Measurements from ENCODE around the gene AOPEP.

AOPEP gene

DNA sequence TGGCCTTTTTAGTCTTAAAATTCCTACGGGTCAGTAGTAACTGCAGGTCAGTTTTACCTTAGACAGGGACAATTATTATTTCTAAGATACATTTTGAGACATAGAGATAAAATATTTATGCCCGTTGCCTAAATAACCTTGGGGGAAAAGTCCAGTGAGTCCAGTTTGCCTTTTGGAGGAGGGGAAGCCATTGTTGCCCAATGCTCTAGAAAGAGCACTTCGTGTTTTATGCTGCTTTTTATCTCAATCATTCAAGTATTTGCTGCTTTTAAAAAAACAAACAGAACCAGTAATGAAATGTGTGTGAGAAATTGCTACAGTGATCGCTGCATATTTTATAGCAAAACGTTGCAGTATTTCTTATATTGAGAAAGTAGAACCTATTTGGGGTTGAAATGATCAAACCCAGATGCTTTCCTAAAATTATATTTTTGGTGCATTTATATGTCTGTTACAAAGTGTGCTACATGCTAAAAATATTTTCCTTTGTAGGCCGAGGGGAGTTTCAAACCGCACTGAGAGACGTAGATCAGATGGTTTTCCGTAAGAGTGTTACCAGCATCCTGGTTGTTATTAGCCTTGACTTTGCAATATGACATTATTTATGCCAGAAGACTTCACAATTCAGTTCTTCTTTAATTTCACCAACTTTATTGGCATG, 266.8 kb downstream of the AOPEP start:
- TF ChIP-seq TAF1 (IDR thresholded peaks at IDR 0.05; ENCODE audit: low read depth, low read length), result no peak
- TF ChIP-seq POLR2AphosphoS5 (IDR thresholded peaks at IDR 0.05; ENCODE audit: low read depth, low read length), result no peak
- TF ChIP-seq SPI1 (IDR thresholded peaks at IDR 0.05; ENCODE audit: low read depth, low read length), result no peak
- TF ChIP-seq PAX5 (IDR thresholded peaks at IDR 0.05; ENCODE audit: insufficient read depth, low read length, severe bottlenecking), result no peak
- no peak for TF ChIP-seq POLR2A (IDR thresholded peaks at IDR 0.05; ENCODE audit: low read depth, low read length)
- no peak for TF ChIP-seq POU2F2 (IDR thresholded peaks at IDR 0.05; ENCODE audit: low read depth, low read length)
- FAIRE-seq (no peak), DNase-seq (ENCODE audit: insufficient read length, low spot score) (no peak)

DNA sequence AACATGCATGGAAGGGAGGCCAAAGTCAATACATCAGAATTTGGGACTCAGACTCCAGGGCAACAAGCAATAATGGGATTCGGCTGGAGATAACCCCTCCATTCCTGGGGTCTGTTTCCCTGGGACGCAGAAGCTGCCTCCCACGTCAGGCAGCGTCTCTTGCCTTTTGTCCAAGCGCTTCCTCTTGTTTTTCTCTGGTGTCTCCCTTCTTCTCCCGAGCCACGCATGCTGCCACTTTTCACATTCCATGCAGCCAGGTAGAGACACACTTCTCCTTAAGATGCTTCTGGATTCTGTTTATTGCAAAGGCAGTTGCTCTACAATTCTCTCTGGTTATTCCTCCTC, 267.3 kb downstream of the AOPEP start:
- FAIRE-seq (no peak), DNase-seq (ENCODE audit: insufficient read length, low spot score) (no peak)
- TF ChIP-seq SPI1 (IDR thresholded peaks at IDR 0.05; ENCODE audit: low read depth, low read length) (no peak), POLR2AphosphoS5 (IDR thresholded peaks at IDR 0.05; ENCODE audit: low read depth, low read length) (no peak), POLR2A (IDR thresholded peaks at IDR 0.05; ENCODE audit: low read depth, low read length) (no peak), POU2F2 (IDR thresholded peaks at IDR 0.05; ENCODE audit: low read depth, low read length) (no peak)

GRCh38 chr9:94995048-94995693, 268.7 kb downstream of the AOPEP start:
- FAIRE-seq (no peak), DNase-seq (ENCODE audit: insufficient read length, low spot score) (no peak)

DNA sequence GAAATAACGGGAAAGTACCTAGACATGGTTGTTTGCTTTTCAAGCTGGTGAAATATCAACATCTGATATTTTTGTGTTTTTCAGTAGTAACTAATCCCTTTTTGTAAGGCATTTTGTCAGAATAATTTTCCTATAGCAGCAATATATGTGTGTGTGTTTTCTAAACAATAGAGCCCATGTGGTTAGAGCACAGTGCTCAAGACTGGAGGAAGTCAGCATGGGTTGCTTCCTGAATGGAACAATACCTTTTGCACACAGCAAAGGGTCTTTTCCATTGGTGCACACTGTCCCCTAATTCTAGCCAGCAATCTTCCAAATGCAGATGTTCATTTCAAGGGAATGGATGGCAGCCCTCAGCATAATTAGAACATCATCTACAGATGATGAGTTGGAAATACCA, 270.1 kb downstream of the AOPEP start:
- FAIRE-seq (no peak), DNase-seq (ENCODE audit: insufficient read length, low spot score) (no peak)
- TF ChIP-seq POLR2AphosphoS5 (IDR thresholded peaks at IDR 0.05; ENCODE audit: low read depth, low read length) (no peak), POU2F2 (IDR thresholded peaks at IDR 0.05; ENCODE audit: low read depth, low read length) (no peak), TAF1 (IDR thresholded peaks at IDR 0.05; ENCODE audit: low read depth, low read length) (no peak), PAX5 (IDR thresholded peaks at IDR 0.05; ENCODE audit: insufficient read depth, low read length, severe bottlenecking) (no peak), SPI1 (IDR thresholded peaks at IDR 0.05; ENCODE audit: low read depth, low read length) (no peak), POLR2A (IDR thresholded peaks at IDR 0.05; ENCODE audit: low read depth, low read length) (no peak)

More at GRCh38 chr9:94995048-94995693, 268.7 kb downstream of the AOPEP start:
- TF ChIP-seq SPI1 (IDR thresholded peaks at IDR 0.05; ENCODE audit: low read depth, low read length), result no peak
- no peak for TF ChIP-seq TAF1 (IDR thresholded peaks at IDR 0.05; ENCODE audit: low read depth, low read length)
- TF ChIP-seq POLR2AphosphoS5 (IDR thresholded peaks at IDR 0.05; ENCODE audit: low read depth, low read length), result no peak
- TF ChIP-seq POLR2A (IDR thresholded peaks at IDR 0.05; ENCODE audit: low read depth, low read length), result no peak

DNA sequence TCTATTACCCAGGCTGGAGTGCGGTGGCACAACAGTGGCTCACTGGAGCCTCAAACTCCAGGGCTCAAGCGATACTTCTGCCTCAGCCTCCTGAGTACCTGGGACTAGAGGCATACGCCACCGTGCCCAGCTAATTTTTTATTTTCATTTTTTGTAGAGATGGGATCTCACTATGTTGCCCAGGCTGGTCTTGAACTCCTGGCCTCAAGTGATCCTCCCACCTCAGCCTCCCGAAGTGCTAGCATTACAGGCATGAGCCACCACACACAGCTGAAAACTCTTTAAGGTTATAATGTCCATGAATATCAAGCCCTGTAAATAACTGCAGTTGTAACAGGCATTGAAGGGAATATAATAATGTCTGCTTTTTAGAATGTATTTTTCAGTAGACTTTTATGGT, 271.2 kb downstream of the AOPEP start:
- no peak for FAIRE-seq

DNA sequence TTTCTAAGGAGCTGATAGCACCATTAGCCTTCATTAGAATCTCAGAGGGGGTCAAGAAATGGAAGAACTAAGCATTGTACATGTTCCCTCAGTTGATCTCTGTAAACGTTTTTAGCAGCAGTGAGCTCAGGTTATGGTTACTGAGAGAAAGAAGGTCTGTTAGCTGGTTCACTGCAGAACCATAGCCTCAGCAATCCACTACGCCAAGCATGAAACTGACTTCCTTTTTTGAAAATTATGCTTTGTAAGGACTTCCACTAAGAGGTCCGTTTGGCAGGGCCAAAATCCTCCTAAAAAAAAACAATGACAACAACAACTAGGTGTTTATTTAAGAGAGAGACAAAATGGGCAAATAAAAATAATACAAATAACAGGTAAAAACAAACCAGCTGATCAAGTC, 273.3 kb downstream of the AOPEP start:
- TF ChIP-seq POU2F2 (IDR thresholded peaks at IDR 0.05; ENCODE audit: low read depth, low read length) (no peak), TAF1 (IDR thresholded peaks at IDR 0.05; ENCODE audit: low read depth, low read length) (no peak), POLR2AphosphoS5 (IDR thresholded peaks at IDR 0.05; ENCODE audit: low read depth, low read length) (no peak), PAX5 (IDR thresholded peaks at IDR 0.05; ENCODE audit: insufficient read depth, low read length, severe bottlenecking) (no peak), POLR2A (IDR thresholded peaks at IDR 0.05; ENCODE audit: low read depth, low read length) (no peak), SPI1 (IDR thresholded peaks at IDR 0.05; ENCODE audit: low read depth, low read length) (no peak)
- no peak for DNase-seq (ENCODE audit: insufficient read length, low spot score)
- FAIRE-seq, result no peak

More for the DNA sequence above, 271.2 kb downstream of the AOPEP start:
- DNase-seq (ENCODE audit: insufficient read length, low spot score), result no peak
- TF ChIP-seq POLR2A (IDR thresholded peaks at IDR 0.05; ENCODE audit: low read depth, low read length) (no peak), TAF1 (IDR thresholded peaks at IDR 0.05; ENCODE audit: low read depth, low read length) (no peak), SPI1 (IDR thresholded peaks at IDR 0.05; ENCODE audit: low read depth, low read length) (no peak), PAX5 (IDR thresholded peaks at IDR 0.05; ENCODE audit: insufficient read depth, low read length, severe bottlenecking) (no peak), POLR2AphosphoS5 (IDR thresholded peaks at IDR 0.05; ENCODE audit: low read depth, low read length) (no peak), POU2F2 (IDR thresholded peaks at IDR 0.05; ENCODE audit: low read depth, low read length) (no peak)

DNA sequence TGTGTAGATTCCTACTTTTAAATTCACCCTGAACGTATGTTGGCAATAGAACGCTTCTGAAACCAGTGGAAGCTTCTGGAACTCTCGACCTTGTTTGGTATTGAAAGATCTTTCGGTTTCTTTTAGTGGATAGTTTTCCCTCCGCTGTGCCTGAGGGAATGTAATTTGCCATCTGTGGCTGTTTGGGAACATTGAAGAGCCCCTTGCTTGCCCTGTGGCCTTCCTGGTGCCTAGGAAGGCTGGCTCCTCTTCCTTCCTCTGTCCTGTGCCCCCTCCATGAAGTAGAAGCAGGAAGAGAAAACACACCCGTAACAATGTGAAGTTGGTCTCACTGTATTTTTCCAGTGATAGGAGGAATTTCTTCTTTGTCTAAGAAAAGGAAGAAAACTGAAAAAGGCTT, 274.3 kb downstream of the AOPEP start:
- no peak for DNase-seq (ENCODE audit: insufficient read length, low spot score)
- no peak for FAIRE-seq
- TF ChIP-seq PAX5 (IDR thresholded peaks at IDR 0.05; ENCODE audit: insufficient read depth, low read length, severe bottlenecking) (no peak), TAF1 (IDR thresholded peaks at IDR 0.05; ENCODE audit: low read depth, low read length) (no peak), POU2F2 (IDR thresholded peaks at IDR 0.05; ENCODE audit: low read depth, low read length) (no peak), SPI1 (IDR thresholded peaks at IDR 0.05; ENCODE audit: low read depth, low read length) (no peak), POLR2A (IDR thresholded peaks at IDR 0.05; ENCODE audit: low read depth, low read length) (no peak), POLR2AphosphoS5 (IDR thresholded peaks at IDR 0.05; ENCODE audit: low read depth, low read length) (no peak)

DNA sequence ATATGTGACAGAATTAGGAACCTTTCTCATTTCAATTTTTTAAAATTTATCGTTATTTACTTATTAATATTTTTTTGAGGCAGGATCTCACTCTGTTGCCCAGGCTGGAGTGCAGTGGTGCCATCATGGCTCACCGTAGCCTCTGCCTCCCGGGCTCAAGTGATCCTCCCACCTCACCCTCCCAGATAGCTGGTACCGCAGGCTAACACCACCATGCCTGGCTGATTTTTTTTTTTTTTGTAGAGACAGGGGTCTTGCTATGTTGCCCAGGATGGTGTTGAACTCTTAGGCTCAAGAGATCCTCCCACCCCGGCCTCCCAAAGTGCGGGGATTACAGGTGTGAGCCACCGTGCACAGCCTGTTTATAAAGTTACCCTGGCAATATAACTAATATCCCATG, 275.2 kb downstream of the AOPEP start:
- TF ChIP-seq SPI1 (IDR thresholded peaks at IDR 0.05; ENCODE audit: low read depth, low read length) (no peak), POLR2AphosphoS5 (IDR thresholded peaks at IDR 0.05; ENCODE audit: low read depth, low read length) (no peak), POU2F2 (IDR thresholded peaks at IDR 0.05; ENCODE audit: low read depth, low read length) (no peak), PAX5 (IDR thresholded peaks at IDR 0.05; ENCODE audit: insufficient read depth, low read length, severe bottlenecking) (no peak), POLR2A (IDR thresholded peaks at IDR 0.05; ENCODE audit: low read depth, low read length) (no peak), TAF1 (IDR thresholded peaks at IDR 0.05; ENCODE audit: low read depth, low read length) (no peak)
- FAIRE-seq (no peak), DNase-seq (ENCODE audit: insufficient read length, low spot score) (no peak)

DNA sequence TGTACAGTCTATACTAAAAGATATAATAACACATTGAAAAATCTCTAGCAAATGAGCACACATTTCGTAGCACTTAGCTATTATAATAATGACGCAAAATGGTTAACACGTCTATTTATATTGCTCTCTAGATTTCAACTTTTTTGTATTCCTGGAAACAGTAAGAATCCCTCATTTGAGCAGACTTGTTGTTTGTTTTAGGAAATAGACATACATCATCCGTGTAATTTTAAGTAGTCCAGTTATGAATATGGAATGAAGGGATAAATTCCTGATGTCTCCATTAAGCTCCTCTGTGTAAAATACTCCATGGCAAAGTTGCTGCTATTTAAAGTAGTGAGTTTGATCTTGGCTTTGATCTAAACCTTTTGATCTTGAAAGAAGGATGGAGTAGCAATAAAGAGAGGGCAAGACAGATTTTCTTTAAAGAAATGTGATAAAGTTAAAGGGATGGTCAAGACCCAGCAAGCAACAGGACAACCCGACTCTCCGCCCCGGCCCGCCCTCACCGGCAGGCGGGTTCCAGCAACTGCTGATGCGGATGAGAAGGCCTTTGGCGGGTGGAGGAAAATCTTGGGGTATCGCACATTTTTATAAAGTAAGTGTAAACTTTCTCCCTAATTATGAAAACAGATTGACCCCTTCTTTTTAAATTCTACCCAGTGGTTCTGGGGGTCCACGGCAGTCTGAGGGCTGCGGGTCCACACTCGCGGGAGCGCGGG, 277.4 kb downstream of the AOPEP start:
- TF ChIP-seq TAF1 (IDR thresholded peaks at IDR 0.05; ENCODE audit: low read depth, low read length), result no peak
- FAIRE-seq (peak; percentile 41), DNase-seq (ENCODE audit: insufficient read length, low spot score) (peak; percentile 43)

Measured in GM12891 (cell line).